SK-N-SH (cell line): ENCODE data around the gene ABLIM2. TPM values are rescaled to one million over a fixed set of nuclear protein-coding genes. Genes with fewer than 3 reads are reported as not detected.

ENCODE experiments used
- CTCF ChIA-PET: fragments of 300-600, 350-600 bp; formaldehyde crosslinking; extraction: SDS; loops from one replicate; lab custom pipeline; 2021; lab: Yijun Ruan, JAX
- POLR2A ChIA-PET: fragments of 350-600 bp; sonication (Branson Sonifier 250); formaldehyde crosslinking; extraction: SDS; loops from one replicate; lab custom pipeline; 2020; ENCODE audit warnings: antibody characterized with exemption, inconsistent platforms; lab: Yijun Ruan, JAX
- DNase-seq: peaks from one replicate; pipeline ENCODE4 v3.0.0; 2012
- H2AFZ ChIP-seq: fragments of 200-600 bp; sonication (generic); 2 replicates; pipeline ENCODE4 v1.8.1; 2016; ENCODE audit warnings: antibody characterized with exemption, mild to moderate bottlenecking, low read depth
- H3F3A ChIP-seq: fragments of 200-600 bp; sonication (generic); replicated peaks from 2 replicates; pipeline ENCODE3; 2016; ENCODE audit warnings: antibody characterized with exemption, mild to moderate bottlenecking; ENCODE audit not compliant: insufficient read depth
- H3K27ac ChIP-seq, 2 experiments: fragments of 200-500 bp in 1 of 2; fragments of 200-600 bp in 1 of 2; sonication (Bioruptor generic) in 1 of 2; sonication (generic), shearing (Covaris generic) in 1 of 2; 2 replicates each; pipeline versions ENCODE4 v1.5.1 to v1.6.1; 2014 to 2016; ENCODE audit warnings: low read depth in 2 of 2, inconsistent platforms in 1 of 2, low read length in 1 of 2, mild to moderate bottlenecking in 1 of 2, mixed read lengths in 1 of 2
- H3K27me3 ChIP-seq: fragments of 200-600 bp; sonication (generic), shearing (Covaris generic); 2 replicates; pipeline ENCODE4 v1.6.1; 2016; ENCODE audit warnings: mixed run types; ENCODE audit not compliant: insufficient read depth
- H3K36me3 ChIP-seq, 2 experiments: fragments of 200-500 bp in 1 of 2; fragments of 200-600 bp in 1 of 2; sonication (Bioruptor generic) in 1 of 2; sonication (generic) in 1 of 2; replicated peaks in 1 of 2; 2 replicates each; pipeline versions ENCODE3 to v1.5.1; 2014 to 2016; ENCODE audit warnings: low read length in 1 of 2, mild to moderate bottlenecking in 1 of 2; ENCODE audit not compliant: insufficient read depth in 2 of 2, control insufficient read depth in 1 of 2
- H3K4me1 ChIP-seq, 2 experiments: fragments of 200-500 bp in 1 of 2; fragments of 200-600 bp in 1 of 2; sonication (Bioruptor generic) in 1 of 2; sonication (generic), shearing (Covaris generic) in 1 of 2; 2 replicates each; pipeline versions ENCODE4 v1.5.1 to v1.6.1; 2014 to 2016; ENCODE audit warnings: low read depth in 1 of 2, low read length in 1 of 2, mixed run types in 1 of 2; ENCODE audit not compliant: insufficient read depth in 2 of 2, control insufficient read depth in 1 of 2
- H3K4me2 ChIP-seq: fragments of 200-600 bp; sonication (generic), shearing (Covaris generic); 2 replicates; pipeline ENCODE4 v1.6.1; 2017; ENCODE audit warnings: mixed run types
- H3K4me3 ChIP-seq, 2 experiments: fragments of 200-500 bp in 1 of 2; fragments of 200-600 bp in 1 of 2; sonication (Bioruptor generic) in 1 of 2; sonication (generic), shearing (Covaris generic) in 1 of 2; 2 replicates each; pipeline versions ENCODE4 v1.5.1 to v1.8.1; 2014 to 2016; ENCODE audit warnings: low read depth in 2 of 2, inconsistent platforms in 1 of 2, low read length in 1 of 2, mild to moderate bottlenecking in 1 of 2, mixed read lengths in 1 of 2, moderate library complexity in 1 of 2
- H3K79me2 ChIP-seq: fragments of 200-600 bp; sonication (generic); 2 replicates; pipeline ENCODE4 v1.8.1; 2017; ENCODE audit warnings: mild to moderate bottlenecking; ENCODE audit not compliant: insufficient read depth
- H3K9ac ChIP-seq: fragments of 200-600 bp; sonication (generic); 2 replicates; pipeline ENCODE4 v1.6.1; 2017; ENCODE audit warnings: mixed run types
- H3K9me2 ChIP-seq: fragments of 200-600 bp; sonication (generic); 2 replicates; pipeline ENCODE4 v1.6.1; 2017; ENCODE audit warnings: mixed run types
- H3K9me3 ChIP-seq: fragments of 200-600 bp; sonication (generic); 2 replicates; pipeline ENCODE4 v1.6.1; 2017; ENCODE audit warnings: mixed run types, mild to moderate bottlenecking, moderate library complexity
- H4K20me1 ChIP-seq: fragments of 200-600 bp; sonication (generic); 2 replicates; pipeline ENCODE4 v1.6.1; 2017; ENCODE audit warnings: mild to moderate bottlenecking, mixed run types; ENCODE audit not compliant: insufficient read depth
- ELF1 ChIP-seq: IDR thresholded peaks from 2 replicates; pipeline ENCODE4 v1.4.0; 2012
- EZH2phosphoT487 ChIP-seq: fragments of 200-600 bp; sonication (generic); IDR thresholded peaks from 2 replicates; pipeline ENCODE4 v1.6.1; 2017; ENCODE audit warnings: low read depth, mixed run types, mild to moderate bottlenecking, antibody characterized with exemption, moderate library complexity, borderline replicate concordance
- FOXJ3 ChIP-seq: sonication (generic); formaldehyde crosslinking; IDR thresholded peaks from 2 replicates; pipeline ENCODE4 v1.5.1; 2020; ENCODE audit warnings: mild to moderate bottlenecking, missing genetic modification reagents
- FOXM1 ChIP-seq: IDR thresholded peaks from 2 replicates; pipeline ENCODE4 v1.4.0; 2012; ENCODE audit warnings: low read depth, mild to moderate bottlenecking
- GABPA ChIP-seq: IDR thresholded peaks from 2 replicates; pipeline ENCODE4 v1.4.0; 2012; ENCODE audit warnings: low read depth, mild to moderate bottlenecking
- POLR2AphosphoS5 ChIP-seq: IDR thresholded peaks from 2 replicates; pipeline ENCODE4 v1.6.1; 2012; ENCODE audit warnings: low read depth, low read length
- RCOR1 ChIP-seq: fragments of 150-350 bp; IDR thresholded peaks from 2 replicates; pipeline ENCODE4 v1.6.1; 2017; ENCODE audit warnings: antibody characterized with exemption, low read length
- REST ChIP-seq: IDR thresholded peaks from 2 replicates; pipeline ENCODE4 v1.6.1; 2012; ENCODE audit warnings: mild to moderate bottlenecking, low read depth, low read length, moderate library complexity
- RXRA ChIP-seq: IDR thresholded peaks from 2 replicates; pipeline ENCODE4 v1.4.0; 2012; ENCODE audit warnings: low read depth, mild to moderate bottlenecking, borderline replicate concordance
- SIN3A ChIP-seq: IDR thresholded peaks from 2 replicates; pipeline ENCODE4 v1.6.1; 2012; ENCODE audit warnings: low read depth, mild to moderate bottlenecking, low read length, moderate library complexity, borderline replicate concordance
- TAF1 ChIP-seq: IDR thresholded peaks from 2 replicates; pipeline ENCODE4 v1.6.1; 2012; ENCODE audit warnings: low read depth, mild to moderate bottlenecking, low read length, moderate library complexity, borderline replicate concordance
- TEAD4 ChIP-seq: IDR thresholded peaks from 2 replicates; pipeline ENCODE4 v1.4.0; 2012; ENCODE audit warnings: mild to moderate bottlenecking, borderline replicate concordance; ENCODE audit not compliant: insufficient read depth
- USF1 ChIP-seq: IDR thresholded peaks from 2 replicates; pipeline ENCODE4 v1.4.0; 2012; ENCODE audit warnings: low read depth, borderline replicate concordance
- ZBTB33 ChIP-seq: IDR thresholded peaks from 2 replicates; pipeline ENCODE4 v1.4.0; 2012; ENCODE audit warnings: low read depth, borderline replicate concordance
- WGBS: methylation state at CpG from one replicate; pipeline ENCODE4 v1.1.6; 2017; ENCODE audit warnings: low lambda C conversion rate; 5-methylcytosine and 5-hydroxymethylcytosine counted together
- polyA plus RNA-seq, 3 experiments: library from polyadenylated mRNA; depleted of rRNA; stranded (reverse); fragments of >200 nt; gene quantifications; 2 replicates each; pipeline ENCODE4 v1.2.3, GENCODE V29; 2012

The ABLIM2 gene
- polyA plus RNA-seq, 1 of the 3 experiments (the other 2 are of a cell fraction): 0.53 TPM

GRCh38 chr4:8128100-8128856 lies 30.3 kb downstream of the ABLIM2 start:
- POLR2A ChIA-PET: no interaction called here
- H3K9ac ChIP-seq: no peak overlapping the region
- no peak overlapping the region for H3K27ac ChIP-seq
- H3K36me3 ChIP-seq: no peaks in the 10 kb centered on the region
- H3K79me2 ChIP-seq: no peaks in the 10 kb centered on the region
- no peaks in the 10 kb centered on the region for H3K9me3 ChIP-seq
- WGBS: 60% methylated on average over 15 of the region's 19 CpGs
- H3F3A ChIP-seq: no peaks in the 10 kb centered on the region
- no peaks in the 10 kb centered on the region; the same call in 1 of the 2 replicates for H3K27me3 ChIP-seq
- H3K9me2 ChIP-seq: no peaks in the 10 kb centered on the region
- no peaks in the 10 kb centered on the region for H4K20me1 ChIP-seq
- DNase-seq: peak; percentile 67
- H3K4me2 ChIP-seq: no peak overlapping the region
- TF ChIP-seq ZBTB33: no peak
- TF ChIP-seq EZH2phosphoT487: no peak
- TF ChIP-seq REST: no peak
- peak; percentile 80 for TF ChIP-seq RCOR1
- TF ChIP-seq, all 33 proteins: peak for 1
- Histone ChIP-seq H2AFZ (no peak overlapping the region), H3K4me3 (no peak overlapping the region), H3K4me1 (peaks cover 0 to 45% of the 10 kb centered on the region in 2 experiments; a peak in 2 of 4 replicates)
- CTCF ChIA-PET: interaction anchor here (0.7 to 1.7 kb wide), 3 partner anchors 14 to 48 kb away, joined by 3 to 6 read pairs (median 3); no protein-coding TSS in a partner anchor

- H4K20me1 ChIP-seq: no peaks in the 10 kb centered on the region
- H3K9me2 ChIP-seq: no peaks in the 10 kb centered on the region
- H2AFZ ChIP-seq: no peak overlapping the region
- no peaks in the 10 kb centered on the region for H3K79me2 ChIP-seq
- no peak overlapping the region for H3K9ac ChIP-seq
- no peaks in the 10 kb centered on the region for H3F3A ChIP-seq
- H3K4me1 ChIP-seq: peaks cover 0 to 56% of the 10 kb centered on the region in 2 experiments; a peak in 2 of 4 replicates
- ChIA-PET CTCF (interaction anchor here (0.9 to 1.7 kb wide), 5 partner anchors 13 to 53 kb away, joined by 3 to 6 read pairs (median 3); no protein-coding TSS in a partner anchor), POLR2A (interaction anchor here (1.0 kb wide), 1 partner anchor 16 kb away, joined by 3 read pairs; no protein-coding TSS in a partner anchor)
- no peak overlapping the region for H3K4me3 ChIP-seq
- H3K9me3 ChIP-seq: no peaks in the 10 kb centered on the region
- H3K27me3 ChIP-seq: no peaks in the 10 kb centered on the region; the same call in 1 of the 2 replicates
- H3K27ac ChIP-seq: no peak overlapping the region
- H3K4me2 ChIP-seq: no peak overlapping the region
- H3K36me3 ChIP-seq: no peaks in the 10 kb centered on the region
- DNase-seq: no peak
- WGBS: 96% methylated on average over 6 of the region's 29 CpGs
- no peak for TF ChIP-seq GABPA
- TF ChIP-seq SIN3A: no peak
- TF ChIP-seq ZBTB33: no peak
- no peak for TF ChIP-seq TAF1
- no peak for TF ChIP-seq FOXM1
- TF ChIP-seq FOXJ3 (CRISPR knock-in tag): no peak
- TF ChIP-seq RXRA: no peak
- no peak for TF ChIP-seq ELF1
- TF ChIP-seq TEAD4: no peak
- no peak for TF ChIP-seq USF1
- no peak for TF ChIP-seq POLR2AphosphoS5
Observed at GRCh38 chr4:8127051-8127826, 31.4 kb downstream of the ABLIM2 start.
